ENCODE data around the gene VASH1. TPM values are rescaled to one million over a fixed set of nuclear protein-coding genes. Genes with fewer than 3 reads are reported as not detected.

Gene VASH1
- total and polyA plus RNA-seq, 2 of the 13 experiments (the other 11 are each of a cell fraction or from before 2014, with no cell fraction given) = 0.11 to 0.24 TPM

GRCh38 chr14:76774821-76775694, 13.8 kb downstream of the VASH1 start:
- ChIA-PET POLR2A (no interaction called here), CTCF (ENCODE audit: low intra/inter-chr PET ratio, low total read pairs) (no interaction called here)
- Histone ChIP-seq H2AFZ (ENCODE audit: low read length) (no peak overlapping the region), H4K20me1 (ENCODE audit: insufficient read depth, low read length) (no peaks in the 10 kb centered on the region), H3K9ac (ENCODE audit: insufficient read depth, low read depth, low read length) (no peak overlapping the region), H3K79me2 (ENCODE audit: insufficient read depth, low read length) (no peaks in the 10 kb centered on the region), H3K36me3 (replicated peaks in 1 of 2; ENCODE audit: control insufficient read depth in 1 of 2, insufficient read depth in 2 of 2, low read length in 2 of 2) (no peaks in the 10 kb centered on the region), H3K4me3 (replicated peaks in 1 of 3; ENCODE audit: insufficient read depth in 1 of 3, low read depth in 2 of 3, low read length in 3 of 3) (no peak overlapping the region), H3K4me2 (ENCODE audit: low read depth, low read length) (no peak overlapping the region), H3K27me3 (ENCODE audit: control insufficient read depth in 1 of 2, insufficient read depth in 2 of 2, low read length in 2 of 2) (peaks cover 0 to 8% of the 10 kb centered on the region in 2 experiments; a peak in 1 of 5 replicates), H3K4me1 (ENCODE audit: insufficient read depth, low read length) (peaks cover 29% of the 10 kb centered on the region), H3K27ac (ENCODE audit: extremely low read length, insufficient read depth, low read length) (no peak overlapping the region), H3K9me3 (ENCODE audit: low read length) (no peaks in the 10 kb centered on the region)
- FAIRE-seq (no peak), ATAC-seq (no peak), DNase-seq (ENCODE audit: low spot score) (no peak)
- no TSS peak for BruUV-seq (replicated peaks)
- TF ChIP-seq, protein P1, sequence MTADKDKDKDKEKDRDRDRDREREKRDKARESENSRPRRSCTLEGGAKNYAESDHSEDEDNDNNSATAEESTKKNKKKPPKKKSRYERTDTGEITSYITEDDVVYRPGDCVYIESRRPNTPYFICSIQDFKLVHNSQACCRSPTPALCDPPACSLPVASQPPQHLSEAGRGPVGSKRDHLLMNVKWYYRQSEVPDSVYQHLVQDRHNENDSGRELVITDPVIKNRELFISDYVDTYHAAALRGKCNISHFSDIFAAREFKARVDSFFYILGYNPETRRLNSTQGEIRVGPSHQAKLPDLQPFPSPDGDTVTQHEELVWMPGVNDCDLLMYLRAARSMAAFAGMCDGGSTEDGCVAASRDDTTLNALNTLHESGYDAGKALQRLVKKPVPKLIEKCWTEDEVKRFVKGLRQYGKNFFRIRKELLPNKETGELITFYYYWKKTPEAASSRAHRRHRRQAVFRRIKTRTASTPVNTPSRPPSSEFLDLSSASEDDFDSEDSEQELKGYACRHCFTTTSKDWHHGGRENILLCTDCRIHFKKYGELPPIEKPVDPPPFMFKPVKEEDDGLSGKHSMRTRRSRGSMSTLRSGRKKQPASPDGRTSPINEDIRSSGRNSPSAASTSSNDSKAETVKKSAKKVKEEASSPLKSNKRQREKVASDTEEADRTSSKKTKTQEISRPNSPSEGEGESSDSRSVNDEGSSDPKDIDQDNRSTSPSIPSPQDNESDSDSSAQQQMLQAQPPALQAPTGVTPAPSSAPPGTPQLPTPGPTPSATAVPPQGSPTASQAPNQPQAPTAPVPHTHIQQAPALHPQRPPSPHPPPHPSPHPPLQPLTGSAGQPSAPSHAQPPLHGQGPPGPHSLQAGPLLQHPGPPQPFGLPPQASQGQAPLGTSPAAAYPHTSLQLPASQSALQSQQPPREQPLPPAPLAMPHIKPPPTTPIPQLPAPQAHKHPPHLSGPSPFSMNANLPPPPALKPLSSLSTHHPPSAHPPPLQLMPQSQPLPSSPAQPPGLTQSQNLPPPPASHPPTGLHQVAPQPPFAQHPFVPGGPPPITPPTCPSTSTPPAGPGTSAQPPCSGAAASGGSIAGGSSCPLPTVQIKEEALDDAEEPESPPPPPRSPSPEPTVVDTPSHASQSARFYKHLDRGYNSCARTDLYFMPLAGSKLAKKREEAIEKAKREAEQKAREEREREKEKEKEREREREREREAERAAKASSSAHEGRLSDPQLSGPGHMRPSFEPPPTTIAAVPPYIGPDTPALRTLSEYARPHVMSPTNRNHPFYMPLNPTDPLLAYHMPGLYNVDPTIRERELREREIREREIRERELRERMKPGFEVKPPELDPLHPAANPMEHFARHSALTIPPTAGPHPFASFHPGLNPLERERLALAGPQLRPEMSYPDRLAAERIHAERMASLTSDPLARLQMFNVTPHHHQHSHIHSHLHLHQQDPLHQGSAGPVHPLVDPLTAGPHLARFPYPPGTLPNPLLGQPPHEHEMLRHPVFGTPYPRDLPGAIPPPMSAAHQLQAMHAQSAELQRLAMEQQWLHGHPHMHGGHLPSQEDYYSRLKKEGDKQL (CRISPR knock-in tag; IDR thresholded peaks at IDR 0.05; ENCODE audit: low read depth) = no peak
- TF ChIP-seq HDAC6 (IDR thresholded peaks at IDR 0.05; ENCODE audit: low read depth, low read length) (no peak), HDAC2 (CRISPR knock-in tag; IDR thresholded peaks at IDR 0.05) (no peak), RCOR2 (CRISPR knock-in tag; IDR thresholded peaks at IDR 0.05) (no peak), ZNF768 (CRISPR knock-in tag; IDR thresholded peaks at IDR 0.05) (peak; percentile 74), ZC3H4 (CRISPR knock-in tag; IDR thresholded peaks at IDR 0.05; ENCODE audit: borderline replicate concordance) (no peak), HNRNPK (IDR thresholded peaks at IDR 0.05; ENCODE audit: low read depth, low read length, poor library complexity, severe bottlenecking) (no peak)
- in situ Hi-C loops (cut with HindIII; ENCODE audit: extremely low pct_ligation_motif_present, low pct_unique_long_range_greater_than_20kb) (no loop called here), intact Hi-C loops (cut with micrococcal nuclease; ENCODE audit: unreplicated experiment) (no loop called here)
- 56% methylated on average over 15 of the region's 22 CpGs for WGBS (ENCODE audit: low lambda C conversion rate)
